Measurements from ENCODE around the gene PTPN12.

DNA sequence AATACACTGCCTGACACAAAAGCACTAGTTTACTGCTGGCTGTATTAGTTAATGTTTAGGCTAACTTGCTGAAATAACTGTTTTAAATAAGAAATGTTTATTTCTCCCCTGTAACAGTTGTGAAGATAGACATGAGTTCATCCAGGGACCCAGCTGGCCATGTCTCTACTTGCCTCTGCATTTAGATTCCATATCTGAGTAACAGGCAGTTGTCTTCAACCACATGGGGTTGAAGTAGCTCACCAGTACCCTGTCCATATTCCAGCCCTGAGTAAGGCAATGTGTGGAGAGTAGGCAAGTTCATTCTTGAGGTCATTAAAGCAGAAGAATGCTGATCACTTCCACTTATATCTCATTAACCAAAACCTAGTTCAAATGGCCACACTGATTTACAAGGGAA is 128.1 kb downstream of the PTPN12 start:
- no peak for TF ChIP-seq POLR2AphosphoS5 (IDR thresholded peaks at IDR 0.05; ENCODE audit: low read depth, low read length)
- no peak for TF ChIP-seq POLR2A (IDR thresholded peaks at IDR 0.05; ENCODE audit: low read depth, low read length)
- TF ChIP-seq TAF1 (IDR thresholded peaks at IDR 0.05; ENCODE audit: borderline replicate concordance, low read depth, low read length), result no peak
